ENCODE data around the gene MAPK13.

DNA sequence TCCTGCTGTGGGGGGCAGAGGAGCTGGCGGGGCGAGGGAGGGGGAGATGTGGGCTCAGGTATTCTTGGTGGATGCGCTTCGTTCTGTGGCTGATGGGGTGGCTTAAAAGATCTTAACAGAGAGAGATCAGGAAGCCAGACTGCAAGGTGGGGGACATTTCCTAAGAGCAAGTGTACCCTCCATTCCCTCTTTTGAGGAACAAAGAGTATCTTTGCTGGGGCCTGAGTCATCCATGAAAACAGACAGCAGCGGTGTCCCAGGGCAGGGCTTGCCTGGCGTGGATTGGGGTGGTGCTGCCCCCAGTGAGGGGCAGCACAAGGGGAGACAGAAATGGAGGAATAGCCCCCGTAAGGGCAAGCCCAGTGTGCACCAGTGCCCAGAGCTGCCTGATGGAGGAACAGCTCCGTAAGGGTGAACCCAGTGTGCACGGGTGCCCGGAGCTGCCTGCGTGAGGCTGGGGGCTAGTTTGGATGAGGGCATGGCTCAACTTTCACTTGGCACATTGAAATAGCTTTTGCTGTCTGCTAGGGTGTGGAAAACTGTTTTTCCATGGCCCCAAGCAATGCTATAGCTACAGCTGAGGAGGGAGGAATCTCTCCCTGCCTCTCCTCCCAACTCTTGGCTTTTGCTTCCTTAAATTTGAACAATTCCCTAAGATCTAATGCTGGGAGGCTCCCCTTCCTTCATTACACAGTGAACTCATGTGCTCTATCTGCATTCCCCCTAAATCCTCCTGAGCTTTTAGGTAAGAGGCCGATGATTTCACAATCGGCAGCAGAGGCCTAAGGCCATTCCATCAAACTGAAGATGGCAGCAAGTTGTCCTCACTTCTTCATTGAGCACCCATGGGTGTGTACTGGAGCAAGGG, 12.9 kb downstream of the MAPK13 start:
- TF ChIP-seq, protein P1, sequence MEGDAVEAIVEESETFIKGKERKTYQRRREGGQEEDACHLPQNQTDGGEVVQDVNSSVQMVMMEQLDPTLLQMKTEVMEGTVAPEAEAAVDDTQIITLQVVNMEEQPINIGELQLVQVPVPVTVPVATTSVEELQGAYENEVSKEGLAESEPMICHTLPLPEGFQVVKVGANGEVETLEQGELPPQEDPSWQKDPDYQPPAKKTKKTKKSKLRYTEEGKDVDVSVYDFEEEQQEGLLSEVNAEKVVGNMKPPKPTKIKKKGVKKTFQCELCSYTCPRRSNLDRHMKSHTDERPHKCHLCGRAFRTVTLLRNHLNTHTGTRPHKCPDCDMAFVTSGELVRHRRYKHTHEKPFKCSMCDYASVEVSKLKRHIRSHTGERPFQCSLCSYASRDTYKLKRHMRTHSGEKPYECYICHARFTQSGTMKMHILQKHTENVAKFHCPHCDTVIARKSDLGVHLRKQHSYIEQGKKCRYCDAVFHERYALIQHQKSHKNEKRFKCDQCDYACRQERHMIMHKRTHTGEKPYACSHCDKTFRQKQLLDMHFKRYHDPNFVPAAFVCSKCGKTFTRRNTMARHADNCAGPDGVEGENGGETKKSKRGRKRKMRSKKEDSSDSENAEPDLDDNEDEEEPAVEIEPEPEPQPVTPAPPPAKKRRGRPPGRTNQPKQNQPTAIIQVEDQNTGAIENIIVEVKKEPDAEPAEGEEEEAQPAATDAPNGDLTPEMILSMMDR (IDR thresholded peaks at IDR 0.05), result no peak
- TF ChIP-seq POLR2A (IDR thresholded peaks at IDR 0.05), result no peak

Data from prostate gland (tissue), 2 donors.